H9 (cell line): ENCODE results near the gene NDUFC2. TPM values are rescaled to one million over a fixed set of nuclear protein-coding genes. Genes with fewer than 3 reads are reported as not detected.

Experiments
- DNase-seq: peaks from one replicate; pipeline ENCODE4 v3.0.0-alpha.2; 2017
- H2AFZ ChIP-seq: one replicate; pipeline ENCODE4 v1.6.1; 2013; ENCODE audit warnings: mild to moderate bottlenecking, low read length, control low read depth, moderate library complexity
- H2AK5ac ChIP-seq: 2 replicates; pipeline ENCODE4 v1.6.1; 2013; ENCODE audit warnings: low read length, control low read depth, mixed read lengths; ENCODE audit not compliant: insufficient read length
- H2BK120ac ChIP-seq: one replicate; pipeline ENCODE4 v1.6.1; 2013; ENCODE audit warnings: low read depth, mild to moderate bottlenecking, low read length, control low read depth, inconsistent platforms; ENCODE audit not compliant: poor library complexity, severe bottlenecking
- H2BK12ac ChIP-seq: 2 replicates; pipeline ENCODE4 v1.6.1; 2013; ENCODE audit warnings: low read length, control low read depth, mixed read lengths, low read depth; ENCODE audit not compliant: insufficient read length
- H2BK15ac ChIP-seq: 2 replicates; pipeline ENCODE4 v1.6.1; 2013; ENCODE audit warnings: low read depth, low read length, control low read depth
- H2BK20ac ChIP-seq: one replicate; pipeline ENCODE4 v1.6.1; 2013; ENCODE audit warnings: low read depth, mild to moderate bottlenecking, low read length, control low read depth, inconsistent platforms; ENCODE audit not compliant: poor library complexity, severe bottlenecking
- H2BK5ac ChIP-seq: 2 replicates; pipeline ENCODE4 v1.6.1; 2013; ENCODE audit warnings: low read length, control low read depth, mixed read lengths; ENCODE audit not compliant: insufficient read length
- H3K14ac ChIP-seq: 2 replicates; pipeline ENCODE4 v1.6.1; 2013; ENCODE audit warnings: low read length, control low read depth; ENCODE audit not compliant: insufficient read depth
- H3K18ac ChIP-seq: 2 replicates; pipeline ENCODE4 v1.6.1; 2013; ENCODE audit warnings: low read depth, mild to moderate bottlenecking, mixed read lengths, low read length, control low read depth; ENCODE audit not compliant: insufficient read length
- H3K23ac ChIP-seq: 2 replicates; pipeline ENCODE4 v1.6.1; 2013; ENCODE audit warnings: low read length, control low read depth, mixed read lengths, low read depth; ENCODE audit not compliant: insufficient read length
- H3K23me2 ChIP-seq: 2 replicates; pipeline ENCODE4 v1.6.1; 2013; ENCODE audit warnings: low read depth, mild to moderate bottlenecking, mixed read lengths, low read length, control low read depth; ENCODE audit not compliant: insufficient read length, poor library complexity, severe bottlenecking
- H3K27ac ChIP-seq: 2 replicates; pipeline ENCODE4 v1.5.1; 2013; ENCODE audit warnings: low read length, control low read depth, mixed read lengths, low read depth; ENCODE audit not compliant: insufficient read length
- H3K27me3 ChIP-seq: 2 replicates; pipeline ENCODE4 v1.6.1; 2013; ENCODE audit warnings: low read length, control low read depth, inconsistent platforms; ENCODE audit not compliant: insufficient read depth
- H3K4ac ChIP-seq: 2 replicates; pipeline ENCODE4 v1.6.1; 2013; ENCODE audit warnings: low read depth, mild to moderate bottlenecking, control low read depth, inconsistent platforms, low read length, moderate library complexity
- H3K4me1 ChIP-seq: 2 replicates; pipeline ENCODE4 v1.6.1; 2013; ENCODE audit warnings: low read length, control low read depth, inconsistent platforms; ENCODE audit not compliant: insufficient read depth
- H3K4me2 ChIP-seq: 2 replicates; pipeline ENCODE4 v1.6.1; 2013; ENCODE audit warnings: low read length, control low read depth, mixed read lengths; ENCODE audit not compliant: insufficient read length, insufficient read depth
- H3K56ac ChIP-seq: 2 replicates; pipeline ENCODE4 v1.6.1; 2013; ENCODE audit warnings: low read depth, mild to moderate bottlenecking, mixed read lengths, low read length, control low read depth; ENCODE audit not compliant: insufficient read length
- H3K79me1 ChIP-seq: 2 replicates; pipeline ENCODE4 v1.6.1; 2013; ENCODE audit warnings: low read depth, mild to moderate bottlenecking, moderate library complexity, low read length, control low read depth, inconsistent platforms; ENCODE audit not compliant: insufficient read depth, poor library complexity, severe bottlenecking
- H3K79me2 ChIP-seq: 2 replicates; pipeline ENCODE4 v1.6.1; 2013; ENCODE audit warnings: low read length, control low read depth, inconsistent platforms; ENCODE audit not compliant: insufficient read depth
- H3K9ac ChIP-seq: 2 replicates; pipeline ENCODE4 v1.6.1; 2013; ENCODE audit warnings: low read length, control low read depth, mixed read lengths; ENCODE audit not compliant: insufficient read length; ENCODE audit errors: extremely low read depth
- H3K9me3 ChIP-seq: one replicate; pipeline ENCODE4 v1.6.1; 2013; ENCODE audit warnings: low read depth, low read length, inconsistent platforms; ENCODE audit not compliant: control insufficient read depth
- H3T11ph ChIP-seq: one replicate; pipeline ENCODE4 v1.6.1; 2013; ENCODE audit warnings: mild to moderate bottlenecking, low read length, control low read depth, inconsistent platforms
- H4K20me1 ChIP-seq: one replicate; pipeline ENCODE4 v1.6.1; 2013; ENCODE audit not compliant: control insufficient read depth, insufficient read length, insufficient read depth
- H4K5ac ChIP-seq: 2 replicates; pipeline ENCODE4 v1.6.1; 2013; ENCODE audit warnings: low read depth, mild to moderate bottlenecking, mixed read lengths, low read length, control low read depth; ENCODE audit not compliant: insufficient read length
- H4K8ac ChIP-seq: replicated peaks from 2 replicates; pipeline ENCODE4 v1.6.1; 2013; ENCODE audit warnings: low read length, control low read depth, mixed read lengths, low read depth; ENCODE audit not compliant: insufficient read length
- H4K91ac ChIP-seq: 2 replicates; pipeline ENCODE4 v1.6.1; 2013; ENCODE audit warnings: low read depth, mild to moderate bottlenecking, moderate library complexity, mixed read lengths, low read length, control low read depth; ENCODE audit not compliant: insufficient read length
- H3K27ac Mint-ChIP-seq, 3 experiments: 2 replicates in 2 of 3; 3 replicates in 1 of 3; pipeline ENCODE4 v1.8.0; 2020 to 2021; ENCODE audit warnings: mixed read lengths in 3 of 3, mild to moderate bottlenecking in 1 of 3, moderate library complexity in 1 of 3
- H3K27me3 Mint-ChIP-seq: 2 replicates; pipeline ENCODE4 v1.8.0; 2021; ENCODE audit warnings: low read depth, mild to moderate bottlenecking, moderate library complexity, mixed read lengths
- H3K36me3 Mint-ChIP-seq, 3 experiments: 2 replicates in 2 of 3; 3 replicates in 1 of 3; pipeline ENCODE4 v1.8.0; 2020 to 2021; ENCODE audit warnings: low read depth in 3 of 3, mixed read lengths in 3 of 3; ENCODE audit not compliant: insufficient read depth in 1 of 3
- H3K4me1 Mint-ChIP-seq, 2 experiments: 2 replicates each; pipeline ENCODE4 v1.8.0; 2020; ENCODE audit warnings: mixed read lengths in 2 of 2
- H3K4me3 Mint-ChIP-seq, 2 experiments: 2 replicates in 1 of 2; 3 replicates in 1 of 2; pipeline ENCODE4 v1.8.0; 2020 to 2021; ENCODE audit warnings: mild to moderate bottlenecking in 2 of 2, mixed read lengths in 2 of 2, moderate library complexity in 1 of 2
- H3K9me3 Mint-ChIP-seq, 2 experiments: 2 replicates in 1 of 2; 3 replicates in 1 of 2; pipeline ENCODE4 v1.8.0; 2020; ENCODE audit warnings: mild to moderate bottlenecking in 2 of 2, mixed read lengths in 2 of 2, moderate library complexity in 1 of 2
- CTCF ChIP-seq: fragments of 200-600 bp; sonication (generic); conservative IDR thresholded peaks from 3 replicates; pipeline ENCODE4 v1.8.0; 2021; ENCODE audit warnings: antibody characterized with exemption, mild to moderate bottlenecking
- WGBS: extraction: QIAGEN DNeasy Blood & Tissue Kit; methylation state at CpG from one replicate; pipeline ENCODE4 v1.1.7; 2013; ENCODE audit warnings: missing lambda C conversion rate, low lambda C conversion rate, mixed read lengths; ENCODE audit not compliant: insufficient read length; ENCODE audit errors: extremely low coverage; 5-methylcytosine and 5-hydroxymethylcytosine counted together
- total RNA-seq: library from RNA; stranded (reverse); gene quantifications from 2 replicates; pipeline ENCODE4 v1.2.1, GENCODE V29; 2021

Gene NDUFC2
- total RNA-seq, 1 experiment from 2014 or later = 247 TPM

DNA sequence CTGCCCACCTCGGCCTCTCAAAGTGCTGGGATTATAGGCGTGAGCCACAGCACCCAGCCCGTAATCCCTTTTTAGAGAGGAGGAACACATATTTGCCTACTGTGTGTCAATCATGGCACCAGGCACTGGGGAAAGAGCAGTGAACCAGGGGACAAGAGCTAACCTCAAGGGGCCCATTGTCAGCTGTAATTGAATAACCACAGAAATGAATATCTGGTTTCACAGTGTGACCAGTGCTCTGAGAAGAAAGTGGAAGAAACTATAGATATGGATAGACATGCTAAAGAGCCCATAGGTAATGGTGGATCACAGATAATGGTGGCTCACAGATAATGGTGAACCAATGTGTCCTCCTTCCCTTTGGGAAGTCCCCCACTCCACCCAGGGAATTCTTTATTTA, 48.0 kb downstream of the NDUFC2 start:
- WGBS = no CpG with 5 or more reads among the region's 3 CpGs
- TF ChIP-seq CTCF = no peak

More for the DNA sequence above, 48.0 kb downstream of the NDUFC2 start:
- Histone ChIP-seq H3K56ac (no peak overlapping the region), H3K23me2 (no peaks in the 10 kb centered on the region), H2BK15ac (no peak overlapping the region), H3K4ac (no peak overlapping the region), H3K27ac (no peak overlapping the region), H2BK12ac (no peak overlapping the region), H2AFZ (no peak overlapping the region), H3K23ac (no peak overlapping the region), H3K79me1 (no peaks in the 10 kb centered on the region), H3T11ph (no peak overlapping the region), H2BK5ac (no peak overlapping the region), H3K4me2 (no peak overlapping the region), H2BK120ac (no peak overlapping the region), H3K27me3 (no peaks in the 10 kb centered on the region), H4K5ac (no peak overlapping the region), H3K4me1 (no peaks in the 10 kb centered on the region), H3K18ac (no peak overlapping the region), H3K9me3 (no peaks in the 10 kb centered on the region), H2AK5ac (no peak overlapping the region), H4K91ac (no peak overlapping the region), H4K20me1 (no peaks in the 10 kb centered on the region), H3K9ac (no peak overlapping the region), H3K79me2 (no peaks in the 10 kb centered on the region), H4K8ac (no peak overlapping the region), H2BK20ac (no peak overlapping the region), H3K14ac (no peak overlapping the region)
- Mint-ChIP-seq H3K27ac (no peak overlapping the region), H3K9me3 (peaks cover 0 to 5% of the 10 kb centered on the region in 2 experiments; a peak in 2 of 5 replicates), H3K27me3 (no peaks in the 10 kb centered on the region), H3K4me1 (peaks cover 6 to 17% of the 10 kb centered on the region in 2 experiments), H3K36me3 (no peaks in the 10 kb centered on the region), H3K4me3 (no peak overlapping the region)
- DNase-seq = no peak
